GM18858 (cell line): ENCODE results near the gene KLHDC4.

Source experiments
- ATAC-seq: cut with Tn5 transposase; IDR thresholded peaks from one replicate; pipeline ENCODE4 v1.9.1; 2021; ENCODE audit not compliant: unreplicated experiment

The KLHDC4 gene

DNA sequence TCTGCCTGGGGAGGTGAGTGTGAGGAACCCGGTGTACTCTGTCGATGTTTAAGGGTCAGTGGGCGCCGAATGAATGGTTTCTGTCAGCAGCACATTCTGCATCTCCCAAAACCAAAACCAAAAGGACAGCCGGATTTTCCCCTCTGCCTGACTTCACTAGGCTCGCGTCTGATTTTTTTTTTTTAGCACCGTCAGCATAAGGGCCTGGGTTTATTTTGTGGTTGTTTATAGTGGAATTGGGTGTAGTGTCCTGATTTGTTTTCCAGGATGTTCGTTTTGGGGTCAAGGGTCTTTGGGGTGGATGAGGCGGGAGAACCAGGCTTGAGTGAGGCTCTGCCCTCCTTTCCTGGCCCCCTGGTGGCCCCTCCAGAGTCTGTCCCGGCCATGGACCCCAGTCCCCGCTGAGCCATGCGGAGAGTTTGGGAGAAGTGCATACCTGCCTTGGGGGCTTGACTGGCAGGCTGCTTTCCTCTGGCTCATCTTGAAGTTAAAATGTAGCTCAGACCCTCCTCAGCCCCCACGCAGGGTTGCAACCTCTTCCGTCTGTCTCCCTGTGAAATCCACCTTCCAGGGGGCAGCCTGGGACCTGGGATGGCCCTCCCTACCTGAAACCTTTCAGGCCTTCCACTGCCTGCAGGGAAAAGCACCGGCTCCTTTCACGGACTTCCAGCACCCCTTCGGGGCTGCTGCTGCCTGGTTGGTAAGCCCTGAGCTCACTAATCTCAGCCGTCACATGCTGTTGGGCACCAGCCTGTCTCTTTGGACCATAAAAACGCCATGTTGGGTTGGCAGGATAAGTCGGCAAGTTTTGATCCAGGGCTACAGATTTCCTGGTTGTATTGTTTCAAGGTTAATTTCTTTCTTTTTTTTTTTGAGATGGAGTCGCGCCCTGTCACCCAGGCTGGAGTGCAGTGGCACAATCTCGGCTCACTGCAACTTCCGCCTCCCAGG is 103.3 kb downstream of the KLHDC4 start:
- ATAC-seq, result no peak

DNA sequence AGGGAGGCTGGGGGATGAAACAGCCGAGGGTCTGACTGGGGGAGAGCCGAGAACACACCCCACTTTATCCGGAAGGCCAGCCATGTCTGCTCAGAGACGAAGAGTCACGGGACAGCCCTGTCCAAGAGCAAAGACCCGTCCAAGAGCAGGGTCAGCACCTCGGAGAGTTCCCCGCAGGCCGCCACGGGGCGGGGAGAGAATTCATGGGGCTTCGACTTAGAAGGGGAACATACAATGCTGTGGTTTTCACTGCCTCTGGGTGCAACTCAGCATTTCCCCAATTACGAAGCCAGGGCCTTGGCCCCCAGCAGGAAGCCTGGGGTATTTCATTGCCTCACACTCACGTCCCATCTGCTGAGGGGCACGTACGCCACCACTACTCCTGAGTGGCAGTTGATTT is 104.2 kb downstream of the KLHDC4 start:
- ATAC-seq, result no peak

GRCh38 chr16:87658564-87659225 is 107.1 kb downstream of the KLHDC4 start:
- no peak for ATAC-seq
